GM12878 (cell line): Measurements from ENCODE around the gene ARL16. TPM values are rescaled to one million over a fixed set of nuclear protein-coding genes. Genes with fewer than 3 reads are reported as not detected.
A peak's percentile ranks its signal among the peaks of the same experiment; 100 is the strongest.

ENCODE experiments used
- ATF7 ChIP-seq: fragments of 450-650 bp; IDR thresholded peaks from 2 replicates; pipeline ENCODE4 v1.6.1; 2016; ENCODE audit warnings: low read depth, mild to moderate bottlenecking
- CHD4 ChIP-seq: fragments of 200-600 bp; sonication (generic); IDR thresholded peaks from 2 replicates; pipeline ENCODE4 v1.6.1; 2016; ENCODE audit warnings: mild to moderate bottlenecking
- ELK1 ChIP-seq: IDR thresholded peaks from 2 replicates; pipeline ENCODE4 v1.6.1; 2012; ENCODE audit warnings: low read depth, low read length, improper control_type of control experiment
- EZH2 ChIP-seq: IDR thresholded peaks from 2 replicates; pipeline ENCODE4 v1.6.1; 2012; ENCODE audit warnings: low read depth, mild to moderate bottlenecking, control low read depth, inconsistent platforms, low read length, borderline replicate concordance; ENCODE audit not compliant: control insufficient read depth
- LARP7 ChIP-seq: fragments of 450-650 bp; IDR thresholded peaks from 2 replicates; pipeline ENCODE4 v1.6.1; 2017; ENCODE audit warnings: mild to moderate bottlenecking
- POLR2AphosphoS5 ChIP-seq: IDR thresholded peaks from 2 replicates; pipeline ENCODE4 v1.6.1; 2011; ENCODE audit warnings: mild to moderate bottlenecking, low read length, inconsistent platforms
- RB1 ChIP-seq: fragments of 450-650 bp; formaldehyde crosslinking; IDR thresholded peaks from 2 replicates; pipeline ENCODE4 v1.6.1; 2017; ENCODE audit warnings: mild to moderate bottlenecking, borderline replicate concordance
- USF1 ChIP-seq: IDR thresholded peaks from 2 replicates; pipeline ENCODE4 v1.6.1; 2011; ENCODE audit warnings: borderline replicate concordance, low read depth, mild to moderate bottlenecking, moderate library complexity, mixed read lengths, low read length; ENCODE audit not compliant: insufficient read depth; ENCODE audit errors: extremely low read length
- ZSCAN29 ChIP-seq: fragments of 450-650 bp; IDR thresholded peaks from 2 replicates; pipeline ENCODE4 v1.6.1; 2017; ENCODE audit warnings: mild to moderate bottlenecking, moderate library complexity
- polyA plus RNA-seq, 11 experiments: library from polyadenylated mRNA; depleted of rRNA in 4 of 11; unstranded in 6 of 11; stranded (reverse) in 5 of 11; fragments of >200 nt; fragmentation: Nextera tagmentation in 4 of 11; fragmentation: Illumina TruSeq in 1 of 11; extraction: Ambion mirVana in 4 of 11; extraction: Trizol in 1 of 11; gene quantifications; 1 replicate in 1 of 11; 2 replicates in 10 of 11; pipeline versions ENCODE4 v1.2.1 to v1.2.3, GENCODE V29; 2011 to 2016; ENCODE audit warnings: inconsistent platforms in 2 of 11, missing spikeins in 2 of 11, low read depth in 1 of 11
- total RNA-seq, 4 experiments: library from RNA; depleted of rRNA in 3 of 4; stranded (reverse); fragments of >200 nt in 3 of 4; fragmentation: Illumina TruSeq in 1 of 4; extraction: Trizol in 1 of 4; gene quantifications; 2 replicates each; pipeline versions ENCODE4 v1.2.1 to v1.2.3, GENCODE V29; 2013 to 2021
- TF ChIP-seq, protein P1 (sequence below): IDR thresholded peaks from 2 replicates; pipeline ENCODE4 v1.6.1; 2012; ENCODE audit warnings: improper control_type of control experiment, low read depth, low read length; ENCODE audit not compliant: insufficient replicate concordance
- TF ChIP-seq, protein P2 (sequence below): fragments of 450-650 bp; IDR thresholded peaks from 2 replicates; pipeline ENCODE4 v1.6.1; 2017; ENCODE audit warnings: mild to moderate bottlenecking, moderate library complexity
- TF ChIP-seq, protein P3 (sequence below): fragments of 450-650 bp; IDR thresholded peaks from 2 replicates; pipeline ENCODE4 v1.6.1; 2016; ENCODE audit warnings: mild to moderate bottlenecking, moderate library complexity, borderline replicate concordance

Gene ARL16
- total and polyA plus RNA-seq, 10 of the 15 experiments (the other 5 are each of a cell fraction or from before 2014, with no cell fraction given), result 4.7 to 47.6 (median 30.9) TPM

DNA sequence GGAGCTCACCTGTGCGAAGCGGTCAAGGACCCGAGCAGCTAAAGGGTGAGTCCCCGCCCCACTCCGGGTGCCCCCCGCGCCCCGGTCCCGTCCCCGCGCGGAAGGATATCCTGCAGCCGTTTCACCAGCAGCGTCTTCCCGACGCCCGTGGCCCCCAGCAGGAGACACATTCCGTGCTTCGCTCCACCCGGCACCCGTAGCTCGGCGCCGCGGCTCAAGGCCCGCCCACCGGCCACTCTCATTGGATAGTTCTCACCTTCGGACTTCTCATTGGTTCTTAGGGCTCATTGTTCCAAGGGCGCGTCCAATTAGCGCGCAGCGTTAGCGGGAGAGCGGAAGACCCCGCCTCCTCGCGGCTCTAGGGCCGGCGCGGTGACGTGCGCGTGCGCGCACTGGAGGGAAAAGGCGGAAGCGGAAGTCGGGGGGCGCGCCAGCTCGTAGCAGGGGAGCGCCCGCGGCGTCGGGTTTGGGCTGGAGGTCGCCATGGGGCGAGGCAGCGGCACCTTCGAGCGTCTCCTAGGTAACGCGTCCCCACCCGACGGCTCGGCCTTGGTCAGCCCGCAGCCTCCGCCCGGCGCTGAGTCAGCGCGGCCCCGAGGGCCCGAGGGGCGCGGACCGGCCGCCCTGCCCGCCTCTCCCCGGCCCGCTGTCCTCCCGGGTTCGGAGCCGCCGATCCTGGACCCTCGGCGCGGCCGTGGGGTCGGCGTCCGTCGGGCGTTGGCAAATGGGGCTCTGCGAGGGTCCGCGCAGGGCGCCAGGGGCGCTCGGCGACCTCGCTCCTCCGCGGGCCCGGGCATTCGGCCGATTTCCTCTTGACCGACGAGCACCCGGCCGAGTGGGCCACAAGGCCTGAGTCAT lies at the start of gene ARL16, which contains the start of gene HGS (continued):
- TF ChIP-seq, protein P1, sequence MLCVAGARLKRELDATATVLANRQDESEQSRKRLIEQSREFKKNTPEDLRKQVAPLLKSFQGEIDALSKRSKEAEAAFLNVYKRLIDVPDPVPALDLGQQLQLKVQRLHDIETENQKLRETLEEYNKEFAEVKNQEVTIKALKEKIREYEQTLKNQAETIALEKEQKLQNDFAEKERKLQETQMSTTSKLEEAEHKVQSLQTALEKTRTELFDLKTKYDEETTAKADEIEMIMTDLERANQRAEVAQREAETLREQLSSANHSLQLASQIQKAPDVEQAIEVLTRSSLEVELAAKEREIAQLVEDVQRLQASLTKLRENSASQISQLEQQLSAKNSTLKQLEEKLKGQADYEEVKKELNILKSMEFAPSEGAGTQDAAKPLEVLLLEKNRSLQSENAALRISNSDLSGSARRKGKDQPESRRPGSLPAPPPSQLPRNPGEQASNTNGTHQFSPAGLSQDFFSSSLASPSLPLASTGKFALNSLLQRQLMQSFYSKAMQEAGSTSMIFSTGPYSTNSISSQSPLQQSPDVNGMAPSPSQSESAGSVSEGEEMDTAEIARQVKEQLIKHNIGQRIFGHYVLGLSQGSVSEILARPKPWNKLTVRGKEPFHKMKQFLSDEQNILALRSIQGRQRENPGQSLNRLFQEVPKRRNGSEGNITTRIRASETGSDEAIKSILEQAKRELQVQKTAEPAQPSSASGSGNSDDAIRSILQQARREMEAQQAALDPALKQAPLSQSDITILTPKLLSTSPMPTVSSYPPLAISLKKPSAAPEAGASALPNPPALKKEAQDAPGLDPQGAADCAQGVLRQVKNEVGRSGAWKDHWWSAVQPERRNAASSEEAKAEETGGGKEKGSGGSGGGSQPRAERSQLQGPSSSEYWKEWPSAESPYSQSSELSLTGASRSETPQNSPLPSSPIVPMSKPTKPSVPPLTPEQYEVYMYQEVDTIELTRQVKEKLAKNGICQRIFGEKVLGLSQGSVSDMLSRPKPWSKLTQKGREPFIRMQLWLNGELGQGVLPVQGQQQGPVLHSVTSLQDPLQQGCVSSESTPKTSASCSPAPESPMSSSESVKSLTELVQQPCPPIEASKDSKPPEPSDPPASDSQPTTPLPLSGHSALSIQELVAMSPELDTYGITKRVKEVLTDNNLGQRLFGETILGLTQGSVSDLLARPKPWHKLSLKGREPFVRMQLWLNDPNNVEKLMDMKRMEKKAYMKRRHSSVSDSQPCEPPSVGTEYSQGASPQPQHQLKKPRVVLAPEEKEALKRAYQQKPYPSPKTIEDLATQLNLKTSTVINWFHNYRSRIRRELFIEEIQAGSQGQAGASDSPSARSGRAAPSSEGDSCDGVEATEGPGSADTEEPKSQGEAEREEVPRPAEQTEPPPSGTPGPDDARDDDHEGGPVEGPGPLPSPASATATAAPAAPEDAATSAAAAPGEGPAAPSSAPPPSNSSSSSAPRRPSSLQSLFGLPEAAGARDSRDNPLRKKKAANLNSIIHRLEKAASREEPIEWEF, result no peak
- TF ChIP-seq EZH2, result no peak
- no peak for TF ChIP-seq ATF7
- no peak for TF ChIP-seq CHD4
- TF ChIP-seq LARP7, result peak; percentile 97
- TF ChIP-seq, protein P2, sequence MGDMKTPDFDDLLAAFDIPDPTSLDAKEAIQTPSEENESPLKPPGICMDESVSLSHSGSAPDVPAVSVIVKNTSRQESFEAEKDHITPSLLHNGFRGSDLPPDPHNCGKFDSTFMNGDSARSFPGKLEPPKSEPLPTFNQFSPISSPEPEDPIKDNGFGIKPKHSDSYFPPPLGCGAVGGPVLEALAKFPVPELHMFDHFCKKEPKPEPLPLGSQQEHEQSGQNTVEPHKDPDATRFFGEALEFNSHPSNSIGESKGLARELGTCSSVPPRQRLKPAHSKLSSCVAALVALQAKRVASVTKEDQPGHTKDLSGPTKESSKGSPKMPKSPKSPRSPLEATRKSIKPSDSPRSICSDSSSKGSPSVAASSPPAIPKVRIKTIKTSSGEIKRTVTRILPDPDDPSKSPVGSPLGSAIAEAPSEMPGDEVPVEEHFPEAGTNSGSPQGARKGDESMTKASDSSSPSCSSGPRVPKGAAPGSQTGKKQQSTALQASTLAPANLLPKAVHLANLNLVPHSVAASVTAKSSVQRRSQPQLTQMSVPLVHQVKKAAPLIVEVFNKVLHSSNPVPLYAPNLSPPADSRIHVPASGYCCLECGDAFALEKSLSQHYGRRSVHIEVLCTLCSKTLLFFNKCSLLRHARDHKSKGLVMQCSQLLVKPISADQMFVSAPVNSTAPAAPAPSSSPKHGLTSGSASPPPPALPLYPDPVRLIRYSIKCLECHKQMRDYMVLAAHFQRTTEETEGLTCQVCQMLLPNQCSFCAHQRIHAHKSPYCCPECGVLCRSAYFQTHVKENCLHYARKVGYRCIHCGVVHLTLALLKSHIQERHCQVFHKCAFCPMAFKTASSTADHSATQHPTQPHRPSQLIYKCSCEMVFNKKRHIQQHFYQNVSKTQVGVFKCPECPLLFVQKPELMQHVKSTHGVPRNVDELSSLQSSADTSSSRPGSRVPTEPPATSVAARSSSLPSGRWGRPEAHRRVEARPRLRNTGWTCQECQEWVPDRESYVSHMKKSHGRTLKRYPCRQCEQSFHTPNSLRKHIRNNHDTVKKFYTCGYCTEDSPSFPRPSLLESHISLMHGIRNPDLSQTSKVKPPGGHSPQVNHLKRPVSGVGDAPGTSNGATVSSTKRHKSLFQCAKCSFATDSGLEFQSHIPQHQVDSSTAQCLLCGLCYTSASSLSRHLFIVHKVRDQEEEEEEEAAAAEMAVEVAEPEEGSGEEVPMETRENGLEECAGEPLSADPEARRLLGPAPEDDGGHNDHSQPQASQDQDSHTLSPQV, result no peak
- TF ChIP-seq ELK1, result peak; percentile 72
- TF ChIP-seq, protein P3, sequence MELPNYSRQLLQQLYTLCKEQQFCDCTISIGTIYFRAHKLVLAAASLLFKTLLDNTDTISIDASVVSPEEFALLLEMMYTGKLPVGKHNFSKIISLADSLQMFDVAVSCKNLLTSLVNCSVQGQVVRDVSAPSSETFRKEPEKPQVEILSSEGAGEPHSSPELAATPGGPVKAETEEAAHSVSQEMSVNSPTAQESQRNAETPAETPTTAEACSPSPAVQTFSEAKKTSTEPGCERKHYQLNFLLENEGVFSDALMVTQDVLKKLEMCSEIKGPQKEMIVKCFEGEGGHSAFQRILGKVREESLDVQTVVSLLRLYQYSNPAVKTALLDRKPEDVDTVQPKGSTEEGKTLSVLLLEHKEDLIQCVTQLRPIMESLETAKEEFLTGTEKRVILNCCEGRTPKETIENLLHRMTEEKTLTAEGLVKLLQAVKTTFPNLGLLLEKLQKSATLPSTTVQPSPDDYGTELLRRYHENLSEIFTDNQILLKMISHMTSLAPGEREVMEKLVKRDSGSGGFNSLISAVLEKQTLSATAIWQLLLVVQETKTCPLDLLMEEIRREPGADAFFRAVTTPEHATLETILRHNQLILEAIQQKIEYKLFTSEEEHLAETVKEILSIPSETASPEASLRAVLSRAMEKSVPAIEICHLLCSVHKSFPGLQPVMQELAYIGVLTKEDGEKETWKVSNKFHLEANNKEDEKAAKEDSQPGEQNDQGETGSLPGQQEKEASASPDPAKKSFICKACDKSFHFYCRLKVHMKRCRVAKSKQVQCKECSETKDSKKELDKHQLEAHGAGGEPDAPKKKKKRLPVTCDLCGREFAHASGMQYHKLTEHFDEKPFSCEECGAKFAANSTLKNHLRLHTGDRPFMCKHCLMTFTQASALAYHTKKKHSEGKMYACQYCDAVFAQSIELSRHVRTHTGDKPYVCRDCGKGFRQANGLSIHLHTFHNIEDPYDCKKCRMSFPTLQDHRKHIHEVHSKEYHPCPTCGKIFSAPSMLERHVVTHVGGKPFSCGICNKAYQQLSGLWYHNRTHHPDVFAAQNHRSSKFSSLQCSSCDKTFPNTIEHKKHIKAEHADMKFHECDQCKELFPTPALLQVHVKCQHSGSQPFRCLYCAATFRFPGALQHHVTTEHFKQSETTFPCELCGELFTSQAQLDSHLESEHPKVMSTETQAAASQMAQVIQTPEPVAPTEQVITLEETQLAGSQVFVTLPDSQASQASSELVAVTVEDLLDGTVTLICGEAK, result peak; percentile 90
- no peak for TF ChIP-seq RB1
- no peak for TF ChIP-seq USF1
- TF ChIP-seq ZSCAN29, result no peak
- TF ChIP-seq POLR2AphosphoS5, result peak; percentile 73; the same call in 1 of the 2 replicates
